ENCODE measurements around the gene CST1. TPM values are rescaled to one million over a fixed set of nuclear protein-coding genes. Genes with fewer than 3 reads are reported as not detected.
"Not testable (repeated sequence)": the region's sequence is repeated elsewhere in the genome, so short reads cannot be mapped to it uniquely, and the experiment has no call there.

CST1 gene
- total RNA-seq, 2 experiments from 2014 or later: not detected

DNA sequence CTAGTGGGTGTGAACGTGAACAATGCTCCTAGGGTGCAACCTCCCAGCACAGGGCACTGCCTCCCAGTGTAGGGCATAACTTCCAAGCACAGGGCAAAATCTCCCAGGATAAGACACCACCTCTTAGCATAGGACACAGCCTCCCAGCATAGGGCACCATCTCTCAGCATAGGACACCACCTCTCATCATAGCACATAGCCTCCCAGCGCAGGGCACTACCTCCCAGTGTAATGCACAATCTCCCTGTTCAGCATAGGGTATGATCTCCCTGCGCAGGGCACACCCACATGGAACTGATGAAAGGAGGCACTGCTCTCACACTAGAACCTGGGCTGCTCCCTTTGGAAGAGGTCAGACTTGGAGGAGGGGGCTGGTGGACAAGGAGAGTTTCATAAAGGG lies 21.3 kb upstream of the CST1 start:
- Mint-ChIP-seq H3K36me3 (no peaks in the 10 kb centered on the region), H3K9me3 (no peaks in the 10 kb centered on the region), H3K4me3 (no peak overlapping the region), H3K27me3 (peaks cover 1% of the 10 kb centered on the region), H3K4me1 (ENCODE audit: low read depth) (no peaks in the 10 kb centered on the region), H3K27ac (no peak overlapping the region)
- no peak for DNase-seq
- CTCF ChIA-PET: no interaction called here
- POLR2A ChIA-PET: no interaction called here
- intact Hi-C loops (cut with micrococcal nuclease): no loop called here

DNA sequence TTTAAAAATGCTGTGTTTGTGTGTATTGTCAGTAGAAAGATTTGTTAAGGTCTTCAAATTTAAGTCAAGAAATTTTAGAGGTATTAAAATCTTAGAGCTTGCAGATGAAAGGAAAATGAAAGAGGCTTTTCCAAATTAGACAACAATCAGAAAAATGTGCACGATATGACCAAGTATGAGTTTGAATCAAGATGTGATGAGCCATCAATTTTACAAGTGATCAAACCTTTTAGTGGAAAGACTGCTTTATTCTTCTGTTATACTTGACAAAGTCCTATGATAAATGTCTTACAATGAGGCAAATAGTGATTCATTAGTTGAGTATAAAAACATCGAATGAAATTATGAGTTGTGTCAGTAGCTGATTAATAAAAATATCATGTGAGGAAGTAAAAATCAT lies 19.6 kb upstream of the CST1 start:
- no peak overlapping the region for H3K27ac Mint-ChIP-seq
- H3K27me3 Mint-ChIP-seq: no peaks in the 10 kb centered on the region
- H3K9me3 Mint-ChIP-seq: no peaks in the 10 kb centered on the region
- intact Hi-C loops (cut with micrococcal nuclease): no loop called here
- DNase-seq: no peak
- CTCF ChIA-PET: no interaction called here
- no peak overlapping the region for H3K4me3 Mint-ChIP-seq
- no peaks in the 10 kb centered on the region for H3K36me3 Mint-ChIP-seq
- POLR2A ChIA-PET: no interaction called here
- no peaks in the 10 kb centered on the region for H3K4me1 Mint-ChIP-seq (ENCODE audit: low read depth)

DNA sequence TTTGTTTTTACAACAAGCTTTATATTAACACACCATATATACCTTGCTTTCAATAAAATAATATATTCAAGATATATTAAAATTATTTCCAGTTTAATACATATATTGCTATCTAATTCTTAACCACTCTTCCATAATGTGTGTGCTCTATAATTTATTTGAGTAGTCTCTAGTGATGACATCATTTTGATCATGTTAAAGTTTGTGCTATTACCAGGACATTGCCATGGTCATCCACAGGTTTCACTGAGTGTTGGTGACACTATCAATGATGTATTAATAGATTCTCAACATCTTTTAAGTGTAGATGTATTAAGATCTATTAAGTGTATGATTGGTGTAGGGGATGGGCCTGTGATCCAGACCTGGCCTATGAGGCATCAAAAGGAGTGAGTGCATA lies 17.8 kb upstream of the CST1 start:
- POLR2A ChIA-PET; H3K4me3 Mint-ChIP-seq; H3K4me1 Mint-ChIP-seq (ENCODE audit: low read depth); intact Hi-C loops (cut with micrococcal nuclease); CTCF ChIA-PET; H3K36me3 Mint-ChIP-seq; H3K27ac Mint-ChIP-seq; H3K9me3 Mint-ChIP-seq; H3K27me3 Mint-ChIP-seq; DNase-seq: not testable (repeated sequence)

DNA sequence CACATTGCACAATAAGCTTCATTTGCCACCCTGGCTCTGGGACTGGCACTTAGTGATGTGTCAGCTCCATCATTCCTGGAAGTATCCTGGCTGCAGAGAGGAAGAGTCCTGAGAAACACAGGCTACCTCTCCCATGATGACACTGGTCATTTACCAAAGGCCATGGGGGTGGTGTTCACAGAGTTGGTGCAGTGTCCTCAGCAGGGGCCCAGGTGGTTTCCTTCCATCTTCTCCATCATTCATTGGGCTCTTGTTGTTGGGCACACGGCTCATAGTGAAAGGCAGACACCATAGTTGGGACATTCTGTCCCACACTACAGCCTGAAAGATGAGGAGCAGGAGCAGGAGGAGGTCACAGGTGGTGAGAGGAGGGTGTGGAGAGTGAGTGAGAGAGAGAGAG lies 15.8 kb upstream of the CST1 start:
- POLR2A ChIA-PET: no interaction called here
- H3K27ac Mint-ChIP-seq: no peak overlapping the region

DNA sequence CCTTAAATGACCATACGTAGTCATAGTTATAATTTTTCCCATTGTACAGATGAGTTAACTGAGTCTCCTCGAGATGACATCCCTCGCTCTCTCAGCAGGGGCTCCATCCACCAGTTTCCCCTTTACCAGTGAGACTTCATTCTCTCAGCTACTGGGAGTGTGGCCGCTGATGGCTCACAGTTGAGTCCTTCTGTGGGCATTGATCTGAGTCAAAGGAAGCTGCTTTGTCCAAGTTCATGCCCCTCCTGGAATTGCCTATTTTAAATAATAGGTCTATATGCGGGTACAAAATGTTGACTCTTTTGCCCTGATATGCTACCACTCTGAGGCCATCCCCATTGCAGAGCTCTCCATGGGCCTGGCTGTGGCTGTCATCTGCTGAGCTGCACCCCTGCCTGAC lies 14.8 kb upstream of the CST1 start:
- H3K4me1 Mint-ChIP-seq (ENCODE audit: low read depth): no peaks in the 10 kb centered on the region
- H3K9me3 Mint-ChIP-seq: no peaks in the 10 kb centered on the region
- no peaks in the 10 kb centered on the region for H3K36me3 Mint-ChIP-seq
- H3K4me3 Mint-ChIP-seq: no peak overlapping the region
- intact Hi-C loops (cut with micrococcal nuclease): no loop called here
- peaks cover 2% of the 10 kb centered on the region for H3K27me3 Mint-ChIP-seq
- DNase-seq: no peak
- ChIA-PET POLR2A (no interaction called here), CTCF (no interaction called here)
- H3K27ac Mint-ChIP-seq: no peak overlapping the region

More for the DNA sequence above, 15.8 kb upstream of the CST1 start:
- H3K9me3 Mint-ChIP-seq: no peaks in the 10 kb centered on the region
- no peaks in the 10 kb centered on the region for H3K36me3 Mint-ChIP-seq
- H3K4me3 Mint-ChIP-seq: no peak overlapping the region
- peaks cover 2% of the 10 kb centered on the region for H3K27me3 Mint-ChIP-seq
- H3K4me1 Mint-ChIP-seq (ENCODE audit: low read depth): no peaks in the 10 kb centered on the region
- no peak for DNase-seq
- CTCF ChIA-PET: no interaction called here
- intact Hi-C loops (cut with micrococcal nuclease): no loop called here

DNA sequence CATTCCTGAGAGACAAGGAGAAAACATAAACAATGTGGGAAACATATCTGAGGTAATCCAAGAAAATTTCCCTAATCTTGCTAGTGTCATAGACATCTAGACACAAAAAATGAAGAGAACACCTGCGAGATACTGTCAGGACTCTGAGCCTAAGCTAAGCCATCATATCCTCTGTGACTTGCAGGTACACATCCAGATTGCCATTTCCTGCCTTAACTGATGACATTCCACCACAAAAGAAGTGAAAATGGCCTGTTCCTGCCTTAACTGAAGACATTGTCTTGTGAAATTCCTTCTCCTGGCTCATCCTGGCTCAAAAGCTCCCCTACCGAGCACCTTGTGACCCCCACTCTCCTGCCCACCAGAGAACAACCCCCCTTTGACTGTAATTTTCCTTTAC lies 13.9 kb upstream of the CST1 start:
- H3K36me3 Mint-ChIP-seq; H3K4me3 Mint-ChIP-seq; intact Hi-C loops (cut with micrococcal nuclease); POLR2A ChIA-PET; DNase-seq; H3K4me1 Mint-ChIP-seq (ENCODE audit: low read depth); H3K27ac Mint-ChIP-seq; CTCF ChIA-PET; H3K9me3 Mint-ChIP-seq; H3K27me3 Mint-ChIP-seq: not testable (repeated sequence)

DNA sequence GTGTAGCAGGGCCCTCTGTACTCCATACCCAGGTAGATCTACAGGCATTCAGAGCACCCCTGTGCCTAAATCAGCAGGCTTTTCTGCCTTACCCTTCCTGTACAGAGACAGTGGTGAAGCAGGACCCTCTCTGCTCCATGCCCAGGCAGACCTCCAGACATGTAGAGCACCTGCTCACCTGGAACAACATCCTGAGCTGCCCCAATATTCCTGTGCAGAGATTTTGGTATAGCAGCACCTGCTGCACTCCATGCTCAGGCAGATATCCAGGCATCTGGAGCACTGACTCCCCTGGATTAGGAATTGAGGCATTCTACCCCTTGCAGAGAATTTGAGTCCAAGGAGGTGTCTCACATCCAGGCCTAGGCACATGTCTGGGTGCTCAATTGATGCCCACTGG lies 12.6 kb upstream of the CST1 start:
- POLR2A ChIA-PET: no interaction called here
- no peaks in the 10 kb centered on the region for H3K36me3 Mint-ChIP-seq
- intact Hi-C loops (cut with micrococcal nuclease): no loop called here

DNA sequence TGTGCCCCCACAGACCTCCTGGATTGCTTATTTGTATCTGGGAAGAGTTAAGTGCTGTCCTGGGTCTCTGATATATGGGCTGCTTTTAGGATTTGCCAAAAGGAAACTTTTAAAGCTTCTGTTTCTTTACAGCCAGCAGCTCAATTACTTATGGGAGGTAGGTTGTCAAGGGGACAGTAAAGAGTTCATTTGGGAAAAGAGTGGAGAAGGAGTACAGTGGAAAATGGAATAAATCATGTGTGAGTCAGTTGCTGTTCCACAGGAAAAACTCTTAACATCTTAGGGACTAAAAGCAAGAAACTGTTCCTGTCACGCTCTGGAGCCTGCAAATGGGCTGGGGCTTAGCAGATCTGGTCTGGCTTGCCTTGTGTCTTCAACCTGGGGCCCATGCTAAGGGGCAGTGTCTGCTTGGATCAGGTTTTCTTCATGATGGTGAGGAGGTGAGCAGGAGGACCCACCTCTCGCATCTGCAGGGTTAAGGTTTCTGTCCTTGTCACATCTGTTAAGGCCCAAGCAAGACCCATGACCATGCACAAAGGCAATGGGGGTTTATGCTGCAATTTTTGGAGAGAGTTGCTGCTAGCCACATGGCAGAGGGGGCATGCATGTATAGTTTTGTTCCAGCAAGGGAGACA lies 8.7 kb upstream of the CST1 start:
- ChIA-PET POLR2A (no interaction called here), CTCF (no interaction called here)

More for the DNA sequence above, 12.6 kb upstream of the CST1 start:
- CTCF ChIA-PET: no interaction called here
- H3K4me3 Mint-ChIP-seq: no peak overlapping the region
- no peak overlapping the region for H3K27ac Mint-ChIP-seq
- no peak for DNase-seq
- H3K27me3 Mint-ChIP-seq: peaks cover 2% of the 10 kb centered on the region
- H3K9me3 Mint-ChIP-seq: no peaks in the 10 kb centered on the region
- no peaks in the 10 kb centered on the region for H3K4me1 Mint-ChIP-seq (ENCODE audit: low read depth)

DNA sequence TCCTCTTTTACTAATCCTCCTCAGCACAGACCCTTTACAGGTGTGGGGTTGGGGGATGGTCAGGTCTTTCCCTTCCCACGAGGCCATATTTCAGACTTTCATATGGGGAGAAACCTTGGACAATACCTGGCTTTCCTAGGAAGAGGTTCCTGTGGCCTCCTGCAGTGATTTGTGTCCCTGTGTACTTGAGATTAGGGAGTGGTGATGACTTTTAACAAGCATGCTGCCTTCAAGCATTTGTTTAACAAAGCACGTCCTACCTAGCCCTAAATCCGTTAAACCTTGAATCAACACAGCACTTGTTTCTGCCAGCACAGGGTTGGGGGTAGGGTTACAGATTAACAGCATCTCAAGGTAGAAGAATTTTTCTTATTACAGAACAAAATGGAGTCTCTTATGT lies 6.1 kb upstream of the CST1 start:
- DNase-seq; H3K4me1 Mint-ChIP-seq (ENCODE audit: low read depth); CTCF ChIA-PET; H3K27me3 Mint-ChIP-seq; H3K36me3 Mint-ChIP-seq; H3K4me3 Mint-ChIP-seq; intact Hi-C loops (cut with micrococcal nuclease); POLR2A ChIA-PET; H3K9me3 Mint-ChIP-seq; H3K27ac Mint-ChIP-seq: not testable (repeated sequence)

More for the DNA sequence above, 8.7 kb upstream of the CST1 start:
- Mint-ChIP-seq H3K36me3 (no peaks in the 10 kb centered on the region), H3K27me3 (peaks cover 2% of the 10 kb centered on the region), H3K9me3 (no peaks in the 10 kb centered on the region), H3K4me1 (ENCODE audit: low read depth) (no peaks in the 10 kb centered on the region), H3K4me3 (no peak overlapping the region), H3K27ac (no peak overlapping the region)
- no peak for DNase-seq
- intact Hi-C loops (cut with micrococcal nuclease): no loop called here

DNA sequence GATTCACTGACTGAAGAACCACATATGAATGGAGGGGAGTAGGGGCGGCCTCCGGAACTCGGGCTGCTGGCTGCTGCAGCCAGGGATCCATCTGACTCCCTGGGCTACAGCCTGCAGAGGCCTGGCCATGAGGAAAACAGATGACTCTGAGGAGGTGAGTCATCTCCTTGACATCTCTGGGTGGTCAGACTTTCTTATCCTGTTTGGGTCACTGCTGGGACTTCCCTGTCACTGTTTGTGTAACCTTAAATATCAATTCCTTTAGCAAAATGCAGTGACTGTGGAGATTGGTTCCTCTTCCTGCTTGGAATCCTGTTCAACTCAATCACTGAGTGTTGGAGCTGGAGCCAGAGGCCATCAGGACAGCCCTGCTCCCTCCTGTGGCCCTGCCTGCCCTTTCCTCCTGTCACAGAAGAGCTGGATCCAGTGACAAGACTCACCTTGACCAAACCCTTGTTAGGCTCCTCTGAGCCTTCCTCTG lies 4.4 kb upstream of the CST1 start:
- CTCF ChIA-PET; H3K4me3 Mint-ChIP-seq; DNase-seq; H3K27ac Mint-ChIP-seq; intact Hi-C loops (cut with micrococcal nuclease); H3K4me1 Mint-ChIP-seq (ENCODE audit: low read depth); POLR2A ChIA-PET; H3K36me3 Mint-ChIP-seq; H3K9me3 Mint-ChIP-seq; H3K27me3 Mint-ChIP-seq: not testable (repeated sequence)

DNA sequence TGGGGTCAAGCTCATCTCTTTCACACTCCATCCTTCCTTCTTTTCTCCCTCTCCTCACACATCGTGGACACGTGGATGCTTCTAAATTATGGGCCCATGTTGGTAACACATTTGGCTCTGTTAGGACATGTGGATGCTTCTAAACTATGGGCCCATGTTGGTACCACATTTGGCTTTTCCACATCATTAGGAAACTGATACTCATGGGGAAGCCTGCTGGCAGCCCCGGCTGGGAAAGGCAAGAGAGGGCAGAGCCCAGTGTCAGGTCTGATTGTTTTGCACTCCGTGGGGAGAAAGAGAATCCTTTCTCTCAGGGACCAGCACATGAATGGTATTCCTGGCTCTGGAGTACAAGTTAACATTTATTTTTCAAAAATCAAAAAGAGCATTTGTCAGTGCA lies 4.0 kb upstream of the CST1 start:
- ChIA-PET POLR2A (no interaction called here), CTCF (no interaction called here)
- Mint-ChIP-seq H3K9me3 (no peaks in the 10 kb centered on the region), H3K4me3 (no peak overlapping the region), H3K36me3 (no peaks in the 10 kb centered on the region), H3K27me3 (peaks cover 2% of the 10 kb centered on the region), H3K27ac (no peak overlapping the region), H3K4me1 (ENCODE audit: low read depth) (no peaks in the 10 kb centered on the region)
- no peak for DNase-seq
- intact Hi-C loops (cut with micrococcal nuclease): no loop called here

DNA sequence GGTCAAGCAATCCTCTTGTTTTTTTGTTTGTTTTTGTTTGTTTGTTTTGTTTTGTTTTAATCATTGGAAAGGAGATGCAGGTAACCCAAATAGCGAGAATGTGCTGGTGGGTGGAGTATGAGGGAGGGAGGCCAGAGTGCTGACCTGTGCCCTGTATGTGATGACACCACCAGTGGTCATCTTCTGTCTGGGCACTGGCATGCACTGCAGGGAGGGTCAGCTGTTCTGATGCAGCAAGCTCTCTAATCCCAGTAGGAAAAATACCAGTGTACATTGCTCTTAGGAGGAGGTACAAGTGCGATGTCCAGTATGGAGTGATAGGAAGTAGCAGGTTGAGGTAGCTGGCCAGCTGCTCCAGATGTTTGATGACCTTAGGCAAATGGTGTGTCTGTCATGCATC lies 2.9 kb upstream of the CST1 start:
- no peak overlapping the region for H3K27ac Mint-ChIP-seq
- H3K4me3 Mint-ChIP-seq: no peak overlapping the region
- intact Hi-C loops (cut with micrococcal nuclease): no loop called here
- H3K27me3 Mint-ChIP-seq: peaks cover 2% of the 10 kb centered on the region
- ChIA-PET CTCF (interaction anchor here (0.7 kb wide), 1 partner anchor 695 kb away, joined by 3 read pairs; no protein-coding TSS in a partner anchor), POLR2A (no interaction called here)
- no peak for DNase-seq
- no peaks in the 10 kb centered on the region for H3K36me3 Mint-ChIP-seq
- H3K4me1 Mint-ChIP-seq (ENCODE audit: low read depth): no peaks in the 10 kb centered on the region
- no peaks in the 10 kb centered on the region for H3K9me3 Mint-ChIP-seq

DNA sequence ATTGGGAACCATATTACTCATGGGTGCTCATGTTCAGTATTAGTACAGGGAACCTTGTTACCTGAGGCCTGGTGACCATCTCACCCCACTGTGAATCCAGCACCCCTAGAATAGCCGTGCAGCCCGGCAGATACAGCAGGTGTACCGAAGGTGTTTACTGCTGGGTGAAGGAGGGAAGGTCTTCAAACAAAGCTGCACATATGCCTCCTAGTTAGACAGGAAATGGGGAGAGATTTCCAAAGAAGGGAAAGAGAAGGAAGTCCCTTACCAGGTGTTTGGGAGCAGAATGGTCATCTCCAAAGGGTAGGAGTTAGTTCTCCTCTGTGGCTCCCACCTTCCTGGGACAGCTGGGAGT lies 2.4 kb upstream of the CST1 start:
- Mint-ChIP-seq H3K9me3 (no peaks in the 10 kb centered on the region), H3K27ac (no peak overlapping the region), H3K4me1 (ENCODE audit: low read depth) (no peaks in the 10 kb centered on the region), H3K36me3 (no peaks in the 10 kb centered on the region), H3K4me3 (no peak overlapping the region), H3K27me3 (peaks cover 2% of the 10 kb centered on the region)
- intact Hi-C loops (cut with micrococcal nuclease): no loop called here
- ChIA-PET POLR2A (no interaction called here), CTCF (interaction anchor here (0.7 kb wide), 1 partner anchor 694 kb away, joined by 3 read pairs; no protein-coding TSS in a partner anchor)
- no peak for DNase-seq

All from activated CD4-positive, alpha-beta memory T cell treated with anti-CD3 and anti-CD28 coated beads for 36 hours (primary cell).